Smooth muscle cell of the brain vasculature (primary cell): ENCODE results near the gene FBXW10.
"Not testable (repeated sequence)": the region's sequence is repeated elsewhere in the genome, so short reads cannot be mapped to it uniquely, and the experiment has no call there.

Experiments used
- DNase-seq: peaks from one replicate; pipeline ENCODE4 v3.0.0-alpha.2; 2012; ENCODE audit warnings: low read depth, low spot score

The FBXW10 gene, protein sequence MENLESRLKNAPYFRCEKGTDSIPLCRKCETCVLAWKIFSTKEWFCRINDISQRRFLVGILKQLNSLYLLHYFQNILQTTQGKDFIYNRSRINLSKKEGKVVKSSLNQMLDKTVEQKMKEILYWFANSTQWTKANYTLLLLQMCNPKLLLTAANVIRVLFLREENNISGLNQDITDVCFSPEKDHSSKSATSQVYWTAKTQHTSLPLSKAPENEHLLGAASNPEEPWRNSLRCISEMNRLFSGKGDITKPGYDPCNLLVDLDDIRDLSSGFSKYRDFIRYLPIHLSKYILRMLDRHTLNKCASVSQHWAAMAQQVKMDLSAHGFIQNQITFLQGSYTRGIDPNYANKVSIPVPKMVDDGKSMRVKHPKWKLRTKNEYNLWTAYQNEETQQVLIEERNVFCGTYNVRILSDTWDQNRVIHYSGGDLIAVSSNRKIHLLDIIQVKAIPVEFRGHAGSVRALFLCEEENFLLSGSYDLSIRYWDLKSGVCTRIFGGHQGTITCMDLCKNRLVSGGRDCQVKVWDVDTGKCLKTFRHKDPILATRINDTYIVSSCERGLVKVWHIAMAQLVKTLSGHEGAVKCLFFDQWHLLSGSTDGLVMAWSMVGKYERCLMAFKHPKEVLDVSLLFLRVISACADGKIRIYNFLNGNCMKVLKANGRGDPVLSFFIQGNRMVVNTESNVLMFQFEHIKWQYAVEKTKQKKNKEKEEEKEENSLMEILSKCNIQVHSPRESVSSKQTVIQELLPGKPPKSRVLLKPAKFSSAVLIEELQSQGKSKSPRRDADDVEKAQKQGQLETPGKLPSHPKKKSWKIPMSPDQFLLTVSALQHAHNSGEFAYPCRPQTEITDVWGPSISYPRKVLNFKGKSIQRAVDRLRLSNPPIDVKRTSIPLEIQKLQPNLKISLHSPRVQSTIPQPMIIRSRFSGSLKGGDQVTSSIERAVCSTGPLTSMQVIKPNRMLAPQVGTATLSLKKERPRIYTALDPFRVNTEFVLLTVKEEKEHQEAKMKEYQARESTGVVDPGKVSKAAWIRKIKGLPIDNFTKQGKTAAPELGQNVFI

GRCh38 chr17:18743699-18744421 is at the start of gene FBXW10:
FBXW10 (plus strand) TSS chr17:18744054; CDS start chr17:18744245, 191 bp downstream.
- DNase-seq = not testable (repeated sequence)

- not testable (repeated sequence) for DNase-seq
Observed at GRCh38 chr17:18695143-18695542, 48.7 kb upstream of the FBXW10 start.

- DNase-seq = not testable (repeated sequence)
Observed at GRCh38 chr17:18698473-18699103, 45.3 kb upstream of the FBXW10 start.

DNA sequence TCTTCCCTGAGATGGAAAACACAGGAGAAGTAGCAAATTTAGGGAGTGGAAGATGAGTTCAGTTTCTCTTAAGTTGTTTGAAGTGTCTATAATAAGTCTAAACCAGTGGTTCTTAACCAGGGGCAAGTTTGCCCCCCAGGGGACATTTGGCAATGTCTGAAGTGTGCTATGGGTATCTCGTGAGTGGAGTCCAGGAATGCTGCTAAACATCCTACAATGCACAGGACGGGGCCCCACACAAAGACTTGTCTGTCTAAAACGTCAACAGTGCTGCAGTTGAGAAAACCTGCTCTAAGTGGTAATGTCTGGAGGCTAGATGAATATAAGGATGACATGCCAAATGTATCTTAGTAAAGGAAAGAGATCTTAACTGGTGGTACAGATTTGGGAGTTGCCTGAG is 37.9 kb upstream of the FBXW10 start:
- not testable (repeated sequence) for DNase-seq

- not testable (repeated sequence) for DNase-seq
Observed at GRCh38 chr17:18708215-18708614, 35.6 kb upstream of the FBXW10 start.

DNA sequence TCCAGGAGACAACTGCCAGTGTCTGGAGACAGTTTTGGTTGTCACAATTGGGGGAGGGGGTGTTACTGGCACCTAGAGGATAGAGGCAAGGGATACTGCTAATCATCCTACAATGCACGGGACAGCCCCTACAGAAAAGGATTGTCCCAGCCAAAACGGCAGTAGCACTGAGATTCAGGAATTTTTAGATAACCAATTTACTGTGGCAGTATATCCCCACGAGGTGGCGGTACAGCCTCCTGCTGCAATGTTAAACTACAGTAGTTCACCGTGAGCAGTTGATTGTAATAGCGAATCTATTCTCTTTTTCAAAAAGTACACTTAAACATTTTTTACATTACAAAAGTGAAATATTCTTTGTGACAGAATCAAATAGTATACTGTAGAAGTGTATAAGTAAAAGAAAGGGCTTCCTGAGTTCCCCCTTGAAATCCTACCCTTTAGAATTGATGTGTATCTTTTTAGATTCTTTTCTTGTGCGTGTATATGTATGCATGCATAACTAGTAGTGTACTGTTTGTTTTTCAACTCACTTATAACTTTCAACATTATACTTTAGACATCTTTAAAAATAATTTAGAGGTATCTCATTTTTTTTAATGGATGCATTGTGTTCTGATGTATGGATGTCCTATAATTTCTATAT is 31.4 kb upstream of the FBXW10 start:
- not testable (repeated sequence) for DNase-seq

- peak; percentile 9 for DNase-seq
Observed at GRCh38 chr17:18718643-18719427, 25.0 kb upstream of the FBXW10 start.

GRCh38 chr17:18719428-18720110 is 24.3 kb upstream of the FBXW10 start:
- DNase-seq = not testable (repeated sequence)

GRCh38 chr17:18721775-18722547 is 21.9 kb upstream of the FBXW10 start:
- not testable (repeated sequence) for DNase-seq

DNA sequence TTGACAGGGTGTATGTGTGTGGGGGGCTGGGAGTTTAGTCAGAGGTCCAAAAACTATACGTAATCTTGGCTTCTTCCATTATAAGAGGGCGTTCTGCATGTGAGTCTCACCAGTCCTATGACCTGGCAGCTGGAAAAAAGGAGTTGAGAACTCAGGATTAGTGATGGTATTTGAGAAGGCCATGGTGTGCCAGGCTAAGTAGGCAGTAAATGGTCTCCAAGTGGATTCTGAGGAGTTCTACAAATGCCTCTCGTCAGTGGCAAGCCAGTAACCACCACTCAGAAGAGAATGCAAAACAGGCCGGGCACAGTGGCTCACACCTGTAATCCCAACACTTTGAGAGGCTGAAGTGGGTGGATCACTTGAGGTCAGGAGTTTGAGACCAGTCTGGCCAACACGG is 21.2 kb upstream of the FBXW10 start:
- DNase-seq = not testable (repeated sequence)

DNA sequence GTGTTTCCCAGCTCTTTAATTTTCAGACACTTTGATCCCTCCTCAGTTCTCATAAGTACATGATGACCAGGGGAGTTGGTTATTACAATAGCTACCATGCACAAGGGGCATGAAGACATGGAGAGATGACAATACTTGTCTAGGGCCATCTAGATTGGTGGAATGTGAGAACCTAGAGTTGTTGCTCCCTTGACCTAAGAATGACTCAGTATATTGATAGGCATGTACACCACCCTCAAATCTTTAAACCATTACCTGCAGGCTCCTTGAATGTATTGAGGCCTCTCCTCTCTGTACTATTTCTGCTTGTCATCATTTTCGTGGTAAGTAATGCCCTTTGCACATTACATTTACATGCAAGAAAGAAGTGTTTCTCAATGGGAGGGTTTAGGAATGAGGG is 20.3 kb upstream of the FBXW10 start:
- not testable (repeated sequence) for DNase-seq

GRCh38 chr17:18732438-18732837 is 11.4 kb upstream of the FBXW10 start:
- DNase-seq = not testable (repeated sequence)

- DNase-seq = not testable (repeated sequence)
Observed at GRCh38 chr17:18733350-18733749, 10.5 kb upstream of the FBXW10 start.

DNA sequence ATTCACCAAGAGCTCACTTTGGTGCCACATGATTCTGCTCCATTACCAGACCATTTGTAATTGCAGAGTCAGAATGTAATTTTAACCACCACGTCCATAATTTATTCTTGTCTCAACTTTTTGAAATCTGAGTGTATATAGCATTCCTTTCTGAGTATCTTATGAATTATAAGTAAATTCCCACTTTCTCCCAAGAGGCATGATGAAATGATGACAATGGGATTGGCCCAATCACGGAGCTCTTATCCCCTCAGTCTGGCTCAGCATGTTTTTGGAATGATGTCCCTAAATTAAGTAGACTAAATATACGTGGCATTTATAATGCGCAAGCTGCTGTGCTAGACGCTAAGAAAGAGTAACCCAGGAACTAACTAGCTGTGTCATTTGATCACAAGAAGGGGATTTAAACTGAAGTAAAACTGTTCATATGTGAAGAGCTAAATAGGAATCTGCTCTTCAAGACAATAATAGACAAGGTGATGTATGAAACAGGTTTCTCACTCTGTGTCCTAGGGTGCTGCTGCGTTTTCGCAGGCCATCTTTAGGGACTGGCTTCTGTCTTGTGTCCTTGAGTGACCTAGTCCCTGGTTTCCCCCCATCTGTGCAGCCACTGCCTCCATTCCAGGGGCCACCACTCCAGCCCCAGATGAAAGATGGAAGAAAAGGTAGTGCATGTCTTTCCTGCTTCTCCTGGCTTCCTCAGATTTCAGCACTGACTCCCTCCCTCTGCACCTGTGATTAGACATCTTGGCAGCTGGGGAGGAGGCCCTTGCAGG is 4.0 kb upstream of the FBXW10 start:
- not testable (repeated sequence) for DNase-seq

GRCh38 chr17:18741228-18741627 is 2.6 kb upstream of the FBXW10 start:
- DNase-seq = not testable (repeated sequence)

DNA sequence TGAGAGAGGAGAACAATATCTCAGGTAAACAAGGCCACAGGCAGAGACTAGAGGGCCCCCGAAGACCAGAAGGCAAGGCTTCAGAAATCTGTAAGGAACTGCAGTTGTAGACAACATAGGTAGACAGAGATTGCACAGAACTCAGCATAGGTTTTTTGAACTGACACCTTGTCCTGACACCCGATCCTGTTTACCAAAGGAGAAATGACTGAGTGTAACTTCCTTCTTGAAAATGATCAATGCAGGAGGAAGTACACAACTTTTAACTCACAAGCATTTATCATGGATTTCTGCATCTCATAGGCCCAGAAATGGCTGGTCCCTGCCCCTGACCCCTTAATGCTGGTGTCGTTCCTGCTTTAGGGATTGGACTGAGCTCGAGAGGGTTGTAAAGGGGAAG is 872 bp downstream of the FBXW10 start:
- not testable (repeated sequence) for DNase-seq

DNA sequence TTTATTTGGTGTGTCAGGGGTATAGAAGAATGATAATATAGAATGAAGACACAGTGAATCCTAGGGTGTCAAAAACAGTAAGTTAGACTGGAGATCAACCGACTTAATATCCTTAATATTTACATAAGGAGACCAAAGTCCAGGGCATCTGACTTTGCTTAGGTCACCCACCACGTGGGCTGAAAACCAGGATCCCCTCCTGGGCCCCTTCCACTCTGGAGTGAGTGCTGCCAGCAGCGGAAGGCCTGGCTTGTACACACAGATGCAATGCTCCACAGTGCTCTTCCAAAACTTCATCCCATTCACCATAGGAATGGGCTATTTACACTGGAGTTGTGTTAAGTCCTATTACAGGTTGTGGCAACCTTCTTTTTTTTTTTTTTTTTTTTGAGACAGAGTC is 2.7 kb downstream of the FBXW10 start:
- not testable (repeated sequence) for DNase-seq
